Measurements from ENCODE around the gene CACYBP. TPM values are rescaled to one million over a fixed set of nuclear protein-coding genes. Genes with fewer than 3 reads are reported as not detected.

CACYBP gene
- total and polyA plus RNA-seq, 2 of the 13 experiments (the other 11 are each of a cell fraction or from before 2014, with no cell fraction given): 18.4 to 183 TPM

- TF ChIP-seq ZNF839 (CRISPR knock-in tag; IDR thresholded peaks at IDR 0.05; ENCODE audit: borderline replicate concordance): no peak
- no peak for TF ChIP-seq BCLAF1 (IDR thresholded peaks at IDR 0.05)
- TF ChIP-seq NFATC3 (CRISPR knock-in tag; IDR thresholded peaks at IDR 0.05): no peak
- TF ChIP-seq ZNF333 (CRISPR knock-in tag; IDR thresholded peaks at IDR 0.05; ENCODE audit: borderline replicate concordance): no peak
- peak; percentile 77 for TF ChIP-seq PHF5A (CRISPR knock-in tag; IDR thresholded peaks at IDR 0.05; ENCODE audit: low read depth, unreplicated experiment)
- TF ChIP-seq ZNF737 (CRISPR knock-in tag; IDR thresholded peaks at IDR 0.05; ENCODE audit: borderline replicate concordance): no peak
- TF ChIP-seq ZNF768 (CRISPR knock-in tag; IDR thresholded peaks at IDR 0.05): no peak
- TF ChIP-seq ZGPAT (CRISPR knock-in tag; IDR thresholded peaks at IDR 0.05): peak; percentile 86
- TF ChIP-seq ZNF7 (CRISPR knock-in tag; IDR thresholded peaks at IDR 0.05): peak; percentile 33; the same call in 1 of the 2 replicates
- 0 out of 2 replicates have a peak, but pooled peaks have one; percentile 18 for TF ChIP-seq ZNF264 (CRISPR knock-in tag; IDR thresholded peaks at IDR 0.05)
- TF ChIP-seq UBTF (CRISPR knock-in tag; IDR thresholded peaks at IDR 0.05): peak; percentile 53; the same call in 1 of the 2 replicates
- TF ChIP-seq POGZ (CRISPR knock-in tag; IDR thresholded peaks at IDR 0.05): peak; percentile 92
- no peak for TF ChIP-seq ZNF557 (CRISPR knock-in tag; IDR thresholded peaks at IDR 0.05)
- TF ChIP-seq ATF5 (CRISPR knock-in tag; IDR thresholded peaks at IDR 0.05; ENCODE audit: low read depth): no peak
- TF ChIP-seq RXRB (CRISPR knock-in tag; IDR thresholded peaks at IDR 0.05; ENCODE audit: borderline replicate concordance): peak; percentile 53; the same call in 1 of the 2 replicates
- peak; percentile 95 for TF ChIP-seq GATAD1 (CRISPR knock-in tag; IDR thresholded peaks at IDR 0.05)
- TF ChIP-seq CEBPG (CRISPR knock-in tag; IDR thresholded peaks at IDR 0.05): 0 out of 2 replicates have a peak, but pooled peaks have one; percentile 3
- peak; percentile 64; the same call in 1 of the 2 replicates for TF ChIP-seq LCORL (IDR thresholded peaks at IDR 0.05)
- TF ChIP-seq LCORL (CRISPR knock-in tag; IDR thresholded peaks at IDR 0.05): peak; percentile 88
- TF ChIP-seq POLR2A (IDR thresholded peaks at IDR 0.05; ENCODE audit: insufficient read depth in 1 of 2, low read depth in 2 of 2, low read length in 2 of 2): peak; percentile 88 to 92
- peak; percentile 77 for TF ChIP-seq GABPB1 (CRISPR knock-in tag; IDR thresholded peaks at IDR 0.05)
- TF ChIP-seq PHF8 (CRISPR knock-in tag; IDR thresholded peaks at IDR 0.05): peak; percentile 94
- no peak for TF ChIP-seq NONO (IDR thresholded peaks at IDR 0.05)
- peak; percentile 88 for TF ChIP-seq NONO (CRISPR knock-in tag; conservative IDR thresholded peaks at IDR 0.05)
- peak; percentile 68 for TF ChIP-seq HCFC1 (IDR thresholded peaks at IDR 0.05; ENCODE audit: low read depth, low read length)
Observed at GRCh38 chr1:175023043-175023921, 23.5 kb downstream of the CACYBP start, which contains the start of gene MRPS14 (continued).

Data from HepG2 (cell line).